Measurements from ENCODE around the gene FAM20B. TPM values are rescaled to one million over a fixed set of nuclear protein-coding genes. Genes with fewer than 3 reads are reported as not detected.
A peak's percentile ranks its signal among the peaks of the same experiment; 100 is the strongest.

The FAM20B gene
- total and polyA plus RNA-seq, 2 experiments from 2014 or later = 5.3 to 22.5 TPM

- H3K9me3 Mint-ChIP-seq = no peaks in the 10 kb centered on the region
- Histone ChIP-seq H3K27ac (ENCODE audit: low read depth) (no peak overlapping the region), H4K20me1 (replicated peaks; ENCODE audit: insufficient read depth) (peaks cover 2% of the 10 kb centered on the region; the same call in 1 of the 2 replicates), H3K4me1 (ENCODE audit: insufficient read depth) (peaks cover 40% of the 10 kb centered on the region), H2AFZ (no peak overlapping the region), H3K36me3 (ENCODE audit: insufficient read depth) (no peaks in the 10 kb centered on the region), H3K9me2 (ENCODE audit: insufficient read depth) (no peaks in the 10 kb centered on the region), H3K79me2 (replicated peaks; ENCODE audit: insufficient read depth) (peaks cover 75% of the 10 kb centered on the region), H3F3A (replicated peaks; ENCODE audit: low read depth) (peaks cover 7% of the 10 kb centered on the region), H3K4me3 (no peak overlapping the region), H3K27me3 (ENCODE audit: insufficient read depth) (no peaks in the 10 kb centered on the region; the same call in 1 of the 2 replicates), H3K4me2 (peak overlapping the region; percentile 38; the same call in 1 of the 2 replicates)
- H3K36me3 Mint-ChIP-seq (ENCODE audit: low read depth) = no peaks in the 10 kb centered on the region; the same call in 2 of the 3 replicates
- peaks cover 4% of the 10 kb centered on the region for H3K27me3 Mint-ChIP-seq (ENCODE audit: insufficient read depth, low read depth, poor library complexity)
- ATAC-seq (no peak), DNase-seq (ENCODE audit: low spot score) (peak; percentile 28)
- H3K27ac Mint-ChIP-seq = no peak overlapping the region
- no peak overlapping the region for H3K4me3 Mint-ChIP-seq
- TF ChIP-seq POLR2AphosphoS5 (IDR thresholded peaks at IDR 0.05; ENCODE audit: low read depth) (no peak), JUNB (IDR thresholded peaks at IDR 0.05; ENCODE audit: unreplicated experiment) (no peak), CREB1 (CRISPR knock-in tag; IDR thresholded peaks at IDR 0.05; ENCODE audit: low read depth) (no peak), REST (IDR thresholded peaks at IDR 0.05; ENCODE audit: unreplicated experiment) (no peak), EZH2 (IDR thresholded peaks at IDR 0.05; ENCODE audit: low read depth, unreplicated experiment) (no peak), STAT1 (IDR thresholded peaks at IDR 0.05; ENCODE audit: unreplicated experiment) (no peak), NANOG (IDR thresholded peaks at IDR 0.05; ENCODE audit: borderline replicate concordance) (no peak), EZH2phosphoT487 (IDR thresholded peaks at IDR 0.05; ENCODE audit: unreplicated experiment) (no peak), ETS1 (IDR thresholded peaks at IDR 0.05) (no peak), ZNF114 (CRISPR knock-in tag; IDR thresholded peaks at IDR 0.05) (no peak), ZNF462 (CRISPR knock-in tag; IDR thresholded peaks at IDR 0.05) (no peak), ZNF331 (CRISPR knock-in tag; IDR thresholded peaks at IDR 0.05; ENCODE audit: low read depth) (no peak), CTCF (conservative IDR thresholded peaks at IDR 0.05; ENCODE audit: low read depth in 2 of 2) (no peak)
- peaks cover 57% of the 10 kb centered on the region for H3K4me1 Mint-ChIP-seq
These were observed 3.6 kb downstream of the FAM20B start for GRCh38 chr1:179029321-179029759.

All from GM23338 (cell line).